ENCODE results near the gene LUC7L.
"Not testable (repeated sequence)": the region's sequence is repeated elsewhere in the genome, so short reads cannot be mapped to it uniquely, and the experiment has no call there.

LUC7L gene

DNA sequence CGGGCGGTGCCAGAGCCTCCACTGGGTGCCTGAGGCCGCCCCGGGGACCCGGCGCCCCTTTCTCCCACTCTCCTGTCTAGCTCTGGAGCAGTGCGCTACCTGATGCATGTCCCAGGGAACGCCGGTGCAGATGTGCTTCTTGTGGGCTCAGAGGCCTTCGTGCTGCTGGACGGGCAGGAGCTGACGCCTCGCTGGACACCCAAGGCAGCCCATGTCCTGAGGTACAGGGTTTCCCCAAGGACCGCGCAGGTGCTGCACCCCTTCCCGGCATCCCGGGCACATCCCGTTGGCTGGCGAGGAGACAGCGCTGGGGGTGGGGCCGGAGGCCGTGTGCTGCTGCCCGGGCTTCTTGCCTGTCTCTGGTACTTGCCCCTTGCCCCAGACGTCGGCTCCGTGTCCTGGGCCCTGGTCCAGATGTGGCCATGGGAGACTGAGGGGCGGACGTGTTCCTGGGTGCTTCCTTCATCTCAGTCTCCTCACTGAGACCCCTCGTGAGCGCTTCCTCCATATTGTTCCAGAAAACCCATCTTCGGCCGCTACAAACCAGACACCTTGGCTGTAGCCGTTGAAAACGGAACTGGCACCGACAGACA lies 34.0 kb upstream of the LUC7L start:
- no peak for DNase-seq

GRCh38 chr16:262121-262745 lies 33.0 kb upstream of the LUC7L start:
- no peak for DNase-seq

- DNase-seq, result no peak
These were observed 31.9 kb upstream of the LUC7L start for GRCh38 chr16:261031-261691.

DNA sequence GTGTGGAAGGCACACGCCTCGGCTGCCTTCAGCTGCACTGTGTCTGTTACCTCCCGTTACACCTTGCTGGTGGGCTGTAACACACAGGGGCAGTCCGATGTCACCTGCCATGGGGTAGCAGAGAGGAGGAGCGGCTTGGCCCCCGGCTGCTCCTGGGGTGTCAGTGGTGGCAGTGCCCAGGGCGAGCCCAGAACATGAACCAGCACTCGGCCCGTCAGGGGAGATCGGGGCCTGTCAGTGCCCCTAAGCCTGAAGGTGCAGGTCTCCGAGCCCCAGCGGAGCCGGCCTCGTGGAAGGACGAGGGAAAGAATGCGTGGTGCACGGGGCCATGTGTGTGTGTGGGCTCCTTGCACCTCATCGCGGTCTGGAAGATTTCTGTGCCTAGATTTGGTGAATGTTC lies 31.1 kb upstream of the LUC7L start:
- no peak for DNase-seq

DNA sequence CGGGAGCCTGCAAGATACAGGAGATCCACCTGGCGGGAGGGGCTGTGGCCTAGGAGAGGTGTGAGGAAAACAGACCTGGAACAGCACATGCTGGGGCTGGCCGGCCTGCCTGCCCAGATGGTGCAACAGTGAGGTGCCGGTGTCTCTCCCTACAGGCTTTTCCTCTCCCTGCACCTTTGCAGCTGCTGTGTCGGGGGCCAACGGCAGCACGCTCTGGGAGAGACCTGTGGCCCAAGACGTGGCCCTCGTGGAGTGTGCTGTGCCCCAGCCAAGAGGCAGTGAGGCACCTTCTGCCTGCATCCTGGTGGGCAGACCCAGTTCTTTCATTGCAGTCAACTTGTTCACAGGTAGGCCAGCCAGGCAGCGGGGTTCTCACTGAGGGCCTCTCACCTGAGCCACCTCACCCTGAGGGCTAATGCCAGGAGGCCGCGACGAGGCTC lies 30.6 kb upstream of the LUC7L start:
- DNase-seq, result no peak

GRCh38 chr16:259226-259625 lies 30.0 kb upstream of the LUC7L start:
- DNase-seq, result no peak

- DNase-seq, result not testable (repeated sequence)
These were observed 28.8 kb upstream of the LUC7L start for GRCh38 chr16:258091-258490.

DNA sequence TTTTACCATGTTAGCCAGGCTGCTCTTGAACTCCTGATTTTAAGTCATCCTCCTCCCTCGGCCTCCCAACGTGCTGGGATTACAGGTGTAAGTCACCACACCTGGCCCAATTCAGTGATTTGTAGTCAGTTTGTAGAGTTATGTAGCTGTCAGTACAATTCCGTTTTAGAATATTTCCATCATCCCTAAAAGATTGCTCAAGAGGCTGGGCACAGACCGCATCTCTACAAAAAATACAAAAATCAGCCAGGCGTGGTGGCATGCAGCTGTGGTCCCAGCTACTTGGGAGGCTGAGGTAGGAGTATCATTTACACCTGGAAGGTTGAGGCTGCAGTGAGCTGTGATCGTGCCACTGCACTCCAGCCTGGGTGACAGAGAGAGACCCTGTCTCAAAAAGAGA lies 25.9 kb upstream of the LUC7L start:
- DNase-seq, result no peak

DNA sequence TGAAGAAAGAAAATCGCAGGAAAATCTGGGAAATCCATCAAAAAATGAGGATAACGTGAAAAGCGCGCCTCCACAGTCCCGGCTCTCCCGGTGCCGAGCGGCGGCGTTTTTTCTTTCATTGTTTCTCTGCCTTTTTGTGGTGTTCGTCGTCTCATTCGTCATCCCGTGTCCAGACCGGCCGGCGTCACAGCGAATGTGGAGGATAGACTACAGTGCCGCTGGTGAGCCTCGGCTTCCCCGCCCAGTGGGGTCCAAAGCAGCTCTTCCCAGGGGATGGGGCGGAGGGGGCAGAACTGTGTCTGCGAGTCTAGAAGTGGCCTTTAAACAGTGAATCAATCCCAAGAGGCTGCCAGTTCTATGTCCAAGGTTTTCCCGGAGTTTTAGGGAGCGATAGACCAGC lies 25.2 kb upstream of the LUC7L start:
- no peak for DNase-seq

- DNase-seq, result no peak
These were observed 24.6 kb upstream of the LUC7L start for GRCh38 chr16:253833-254232.

GRCh38 chr16:252366-253337 lies 23.4 kb upstream of the LUC7L start:
- no peak for DNase-seq

GRCh38 chr16:249431-249830 lies 20.2 kb upstream of the LUC7L start:
- no peak for DNase-seq

DNA sequence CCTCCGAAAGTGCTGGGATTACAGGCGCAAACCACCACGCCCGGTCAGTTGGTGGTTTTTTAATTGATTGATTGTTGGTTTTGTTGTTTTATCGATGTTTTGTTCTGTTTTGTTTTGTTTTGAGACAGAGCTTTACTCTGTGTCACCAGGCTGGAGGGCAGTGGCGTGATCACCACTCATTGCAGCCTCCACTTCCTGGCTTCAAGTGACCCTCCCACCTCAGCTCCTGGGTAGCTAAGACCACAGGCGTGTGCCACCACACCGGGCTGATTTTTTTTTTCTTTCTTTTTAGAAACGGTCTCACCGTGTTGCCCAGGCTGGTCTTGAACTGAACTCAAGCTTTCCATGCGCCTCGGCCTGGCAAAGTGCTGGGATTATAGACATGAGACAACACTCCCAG lies 17.8 kb upstream of the LUC7L start:
- DNase-seq, result no peak

DNA sequence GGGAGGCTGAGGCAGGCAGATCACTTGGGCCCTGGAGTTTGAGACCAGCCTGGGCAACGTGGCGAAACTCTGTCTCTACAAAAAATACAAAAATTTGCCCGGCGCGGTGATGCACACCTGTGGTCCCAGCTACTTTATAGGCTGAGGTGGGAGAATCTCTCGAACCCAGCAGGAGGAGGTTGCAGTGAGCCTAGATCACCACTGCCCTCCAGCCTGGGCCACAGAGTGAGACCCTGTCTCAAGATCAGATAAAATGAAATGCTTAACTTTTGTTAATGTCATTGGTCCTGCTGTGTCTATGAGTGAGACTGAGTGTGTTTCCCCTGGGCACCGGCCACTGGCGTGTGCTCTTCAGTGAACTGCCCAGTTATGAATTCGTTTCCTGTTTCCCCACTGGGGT lies 15.9 kb upstream of the LUC7L start:
- no peak for DNase-seq

- no peak for DNase-seq
These were observed 14.1 kb upstream of the LUC7L start for GRCh38 chr16:243348-243747.

GRCh38 chr16:242281-242680 lies 13.0 kb upstream of the LUC7L start:
- DNase-seq, result no peak

GRCh38 chr16:240559-240958 lies 11.3 kb upstream of the LUC7L start:
- no peak for DNase-seq

GRCh38 chr16:239948-240277 lies 10.7 kb upstream of the LUC7L start:
- no peak for DNase-seq

DNA sequence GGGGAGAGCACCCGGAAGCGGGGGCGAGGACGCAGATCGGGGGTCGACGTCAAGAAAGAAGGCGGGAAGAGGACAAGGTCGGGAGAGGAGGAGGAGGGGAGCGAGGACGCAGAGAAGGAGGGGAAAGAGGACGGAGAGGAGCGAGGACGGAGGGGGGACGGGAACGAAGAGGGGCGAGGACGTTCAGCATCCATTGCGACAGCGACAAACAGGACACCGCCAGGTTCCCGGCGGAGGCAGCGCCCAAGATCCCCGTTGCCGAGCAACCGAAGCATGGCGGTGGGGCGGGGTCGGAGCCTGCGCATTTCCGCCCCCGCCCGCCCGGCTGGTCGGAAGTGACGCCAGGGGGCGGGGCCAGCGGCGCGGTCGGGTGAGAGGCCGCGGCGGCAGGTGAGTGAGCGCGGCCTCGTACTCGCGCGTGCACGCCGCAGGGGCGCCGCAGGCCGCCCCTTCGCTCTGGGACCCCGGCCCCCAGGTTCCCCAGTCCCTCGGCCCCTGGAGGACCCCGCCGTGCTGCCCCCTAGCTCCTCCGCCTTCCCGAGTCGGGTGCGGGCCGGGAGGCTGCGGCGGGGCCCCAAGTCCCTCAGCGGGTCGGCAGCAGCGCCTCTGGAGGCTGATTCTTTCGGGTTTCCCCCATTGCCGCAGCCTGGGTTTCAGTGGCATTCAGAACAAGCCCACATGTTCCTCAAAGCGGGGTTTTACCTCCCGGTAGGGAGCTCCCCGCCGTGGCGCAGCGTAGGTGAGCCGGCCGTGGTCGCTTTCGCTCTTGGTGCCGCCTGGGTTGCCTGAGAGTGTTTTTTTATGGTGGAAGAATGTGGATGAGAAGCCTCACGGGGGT lies 5.4 kb upstream of the LUC7L start, which contains the start of gene FAM234A:
Gene FAM234A, plus strand, starts transcription at position 354 of the 838 bp plus-strand sequence. CDS start 19,593 bp downstream, outside the sequence.
- DNase-seq, result peak; percentile 85 to 93

- DNase-seq, result no peak
These were observed 1.7 kb upstream of the LUC7L start for GRCh38 chr16:230949-231348.

DNA sequence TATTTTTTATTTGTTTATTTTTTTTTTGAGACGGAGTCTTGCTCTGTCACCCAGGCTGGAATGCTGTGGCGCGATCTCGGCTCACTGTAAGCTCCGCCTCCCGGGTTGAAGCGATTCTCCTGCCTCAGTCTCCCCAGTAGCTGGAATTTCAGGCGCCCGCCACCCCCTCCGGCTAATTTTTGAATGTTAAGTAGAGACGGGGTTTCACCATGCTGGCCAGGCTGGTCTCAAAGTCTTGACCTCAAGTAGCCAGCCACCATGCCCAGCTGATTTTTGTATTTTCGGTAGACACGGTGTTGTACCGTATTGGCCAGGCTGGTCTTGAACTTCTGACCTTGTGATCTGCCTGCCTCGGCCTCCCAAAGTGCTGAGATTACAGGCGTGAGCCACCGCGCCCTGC lies 1.1 kb upstream of the LUC7L start:
- DNase-seq, result not testable (repeated sequence)

GRCh38 chr16:229731-230281 lies 557 bp upstream of the LUC7L start:
- no peak for DNase-seq
